Panc1 (cell line): ENCODE results near the gene ZNF474.

Source experiments
- POLR2AphosphoS5 ChIP-seq: IDR thresholded peaks from 2 replicates; pipeline ENCODE4 v1.6.1; 2012; ENCODE audit warnings: mild to moderate bottlenecking, low read depth, low read length, moderate library complexity
- SIN3A ChIP-seq: IDR thresholded peaks from 2 replicates; pipeline ENCODE4 v1.6.1; 2012; ENCODE audit warnings: low read depth, mild to moderate bottlenecking, low read length, moderate library complexity, borderline replicate concordance; ENCODE audit not compliant: insufficient read depth

DNA sequence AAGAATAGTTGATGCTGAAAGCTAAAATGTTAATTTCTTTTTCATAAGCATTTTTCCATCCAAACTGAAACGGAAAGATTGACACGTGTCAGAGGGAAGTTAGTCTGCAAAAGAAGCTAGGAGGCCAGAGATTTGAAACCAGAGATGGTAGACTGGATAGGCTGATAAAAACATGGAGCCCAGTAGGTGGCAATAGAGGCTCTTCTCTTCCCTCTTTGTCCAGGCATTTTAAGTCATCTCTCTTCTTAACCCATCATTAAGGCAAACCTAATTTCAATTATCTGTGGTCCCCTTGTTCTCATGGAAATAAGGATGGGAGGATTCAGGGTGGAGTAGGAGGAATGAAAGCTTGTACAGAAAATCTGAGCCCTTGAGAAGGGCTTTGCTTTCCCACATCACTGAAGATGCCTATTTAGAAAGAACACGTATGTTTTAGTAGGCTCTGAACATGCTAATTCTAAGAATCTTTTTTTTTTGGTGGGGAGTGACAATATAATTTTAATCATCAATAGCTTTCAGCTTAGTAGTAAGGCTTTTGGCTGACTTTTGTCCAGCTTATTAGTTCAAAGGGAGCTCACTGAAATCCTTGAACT is 66.6 kb downstream of the ZNF474 start:
- TF ChIP-seq SIN3A (no peak), POLR2AphosphoS5 (no peak)
